Osteocyte (in vitro differentiated cells): ENCODE results near the gene TSPAN18. TPM values are rescaled to one million over a fixed set of nuclear protein-coding genes. Genes with fewer than 3 reads are reported as not detected.

Source experiments
- DNase-seq: peaks from one replicate; pipeline ENCODE4 v3.0.0; 2021; ENCODE audit warnings: mixed read lengths; ENCODE audit not compliant: unreplicated experiment; ENCODE audit errors: extremely low spot score
- H3K27ac Mint-ChIP-seq: one replicate; pipeline ENCODE4 v1.8.0; 2021; ENCODE audit warnings: mild to moderate bottlenecking, mixed read lengths; ENCODE audit not compliant: unreplicated experiment
- H3K27me3 Mint-ChIP-seq: one replicate; pipeline ENCODE4 v1.8.0; 2021; ENCODE audit warnings: mixed read lengths; ENCODE audit not compliant: unreplicated experiment
- H3K36me3 Mint-ChIP-seq: one replicate; pipeline ENCODE4 v1.8.0; 2021; ENCODE audit warnings: mixed read lengths; ENCODE audit not compliant: unreplicated experiment
- H3K4me1 Mint-ChIP-seq: one replicate; pipeline ENCODE4 v1.8.0; 2021; ENCODE audit warnings: mixed read lengths; ENCODE audit not compliant: unreplicated experiment
- H3K4me3 Mint-ChIP-seq: one replicate; pipeline ENCODE4 v1.8.0; 2021; ENCODE audit warnings: mild to moderate bottlenecking, moderate library complexity, mixed read lengths; ENCODE audit not compliant: unreplicated experiment
- H3K9me3 Mint-ChIP-seq: one replicate; pipeline ENCODE4 v1.8.0; 2021; ENCODE audit warnings: mixed read lengths; ENCODE audit not compliant: unreplicated experiment
- CTCF ChIP-seq: fragments of 200-600 bp; sonication (generic); IDR thresholded peaks from 2 replicates; pipeline ENCODE4 v1.5.0; 2021; ENCODE audit warnings: antibody characterized with exemption, mild to moderate bottlenecking, moderate library complexity
- total RNA-seq: library from RNA; stranded (reverse); gene quantifications from 2 replicates; pipeline ENCODE4 v1.2.1, GENCODE V29; 2021

Gene TSPAN18
- total RNA-seq, 1 donor from 2014 or later: 13.4 TPM

- no peak overlapping the region for H3K27ac Mint-ChIP-seq
- H3K27me3 Mint-ChIP-seq: no peaks in the 10 kb centered on the region
- H3K36me3 Mint-ChIP-seq: no peaks in the 10 kb centered on the region
- no peak overlapping the region for H3K4me3 Mint-ChIP-seq
- peaks cover 11% of the 10 kb centered on the region for H3K9me3 Mint-ChIP-seq
- H3K4me1 Mint-ChIP-seq: peaks cover 17% of the 10 kb centered on the region
- no peak for DNase-seq
- no peak for TF ChIP-seq CTCF
Observed at GRCh38 chr11:44834846-44835245, 108.1 kb downstream of the TSPAN18 start.

DNA sequence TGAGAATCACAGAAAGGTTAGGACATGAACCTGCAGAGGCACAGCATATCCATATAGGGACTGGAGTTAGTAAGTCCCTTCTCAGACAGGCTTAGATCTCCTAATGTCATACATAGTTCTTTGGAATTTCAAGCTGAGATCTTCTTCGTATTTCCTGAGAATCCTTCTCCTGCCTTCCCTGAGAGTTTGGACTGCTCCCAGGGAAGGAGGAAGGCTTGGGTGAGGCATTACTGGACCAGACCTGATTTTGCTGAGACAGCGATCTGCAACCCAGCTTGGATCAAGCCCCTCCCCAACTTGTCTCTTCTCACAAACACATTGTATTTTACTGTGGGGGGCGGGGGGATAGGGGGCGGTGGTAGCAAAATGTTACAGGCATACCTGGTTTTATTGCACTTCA, 108.5 kb downstream of the TSPAN18 start:
- TF ChIP-seq CTCF: no peak
- Mint-ChIP-seq H3K27ac (no peak overlapping the region), H3K4me3 (no peak overlapping the region), H3K36me3 (no peaks in the 10 kb centered on the region), H3K4me1 (peaks cover 20% of the 10 kb centered on the region), H3K27me3 (no peaks in the 10 kb centered on the region), H3K9me3 (peaks cover 11% of the 10 kb centered on the region)
- no peak for DNase-seq

- no peak overlapping the region for H3K27ac Mint-ChIP-seq
- H3K36me3 Mint-ChIP-seq: no peaks in the 10 kb centered on the region
- H3K9me3 Mint-ChIP-seq: peaks cover 11% of the 10 kb centered on the region
- no peaks in the 10 kb centered on the region for H3K27me3 Mint-ChIP-seq
- DNase-seq: no peak
- H3K4me1 Mint-ChIP-seq: peaks cover 25% of the 10 kb centered on the region
- TF ChIP-seq CTCF: no peak
- H3K4me3 Mint-ChIP-seq: no peak overlapping the region
Observed at GRCh38 chr11:44835938-44836337, 109.2 kb downstream of the TSPAN18 start.

- Mint-ChIP-seq H3K9me3 (peaks cover 11% of the 10 kb centered on the region), H3K36me3 (no peaks in the 10 kb centered on the region), H3K27me3 (no peaks in the 10 kb centered on the region), H3K4me3 (no peak overlapping the region), H3K4me1 (peaks cover 41% of the 10 kb centered on the region), H3K27ac (no peak overlapping the region)
- DNase-seq: no peak
- TF ChIP-seq CTCF: no peak
Observed at GRCh38 chr11:44837661-44838060, 110.9 kb downstream of the TSPAN18 start.

DNA sequence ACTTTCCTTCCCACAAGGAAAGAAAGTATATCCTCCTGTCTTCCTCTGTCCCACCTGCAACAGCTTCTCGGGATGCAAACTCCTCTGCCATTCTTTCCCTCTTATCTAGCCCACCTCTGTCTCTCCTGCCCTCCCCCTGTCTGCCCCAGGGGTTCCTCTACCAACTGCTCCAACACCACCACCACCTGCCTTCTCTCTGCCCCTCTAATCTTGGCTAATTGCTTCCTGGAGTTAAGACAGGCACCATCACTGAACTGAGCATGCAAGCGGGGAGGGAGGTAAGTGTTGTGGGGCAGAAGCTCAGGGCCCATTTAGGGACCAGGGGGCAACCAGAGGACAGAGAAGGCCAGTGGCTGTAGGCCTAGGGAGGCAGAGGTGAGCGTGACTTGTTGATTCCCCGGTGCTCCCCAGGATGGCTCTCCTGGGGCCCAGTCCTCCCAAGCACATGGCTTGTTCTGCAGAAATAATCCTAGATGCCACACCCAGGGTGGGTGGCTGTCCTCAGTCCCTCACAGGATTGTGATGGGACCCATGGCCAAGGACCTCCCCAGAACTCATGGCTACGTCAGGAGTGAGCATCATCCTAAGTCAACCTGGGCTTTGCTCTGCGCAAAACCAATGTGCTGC, 112.8 kb downstream of the TSPAN18 start:
- Mint-ChIP-seq H3K27ac (no peak overlapping the region), H3K4me1 (peaks cover 31% of the 10 kb centered on the region), H3K36me3 (peaks cover 2% of the 10 kb centered on the region), H3K27me3 (no peaks in the 10 kb centered on the region), H3K4me3 (no peak overlapping the region), H3K9me3 (peaks cover 19% of the 10 kb centered on the region)
- TF ChIP-seq CTCF: no peak
- no peak for DNase-seq
